ENCODE results near the gene STRIP1. TPM values are rescaled to one million over a fixed set of nuclear protein-coding genes. Genes with fewer than 3 reads are reported as not detected.

The STRIP1 gene
- total RNA-seq, 6 experiments from 2014 or later, result 9.9 to 15.5 (median 12.4) TPM

DNA sequence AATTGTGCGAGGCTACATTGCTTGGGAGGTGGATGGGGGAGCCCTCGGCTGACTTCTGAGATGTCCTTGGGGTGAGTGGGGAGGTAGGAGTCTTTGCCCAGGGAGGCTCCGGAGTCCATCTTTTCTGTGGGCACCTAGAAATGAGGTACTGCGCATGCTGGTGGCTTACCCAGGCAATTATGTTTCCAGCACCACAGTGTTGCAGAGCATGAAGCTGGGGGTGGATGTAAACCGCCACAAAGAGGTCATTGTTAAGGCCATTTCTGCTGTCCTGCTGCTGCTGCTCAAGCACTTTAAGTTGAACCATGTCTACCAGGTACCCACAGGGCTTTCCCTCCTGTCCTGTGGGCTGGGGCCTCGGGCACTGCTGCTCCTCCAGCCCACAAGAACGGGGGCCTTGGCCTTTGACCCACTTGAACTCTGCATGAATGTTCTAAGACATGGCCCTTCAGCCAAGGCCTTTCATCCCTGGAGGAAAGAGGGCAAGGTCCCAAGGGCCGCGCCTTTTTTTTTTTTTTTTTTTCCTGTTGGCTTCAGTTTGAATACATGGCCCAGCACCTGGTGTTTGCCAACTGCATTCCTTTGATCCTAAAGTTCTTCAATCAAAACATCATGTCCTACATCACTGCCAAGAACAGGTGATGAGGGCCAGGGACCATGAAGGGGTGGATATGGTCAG, 14.6 kb downstream of the STRIP1 start:
- TF ChIP-seq POLR2A (IDR thresholded peaks at IDR 0.05), result no peak
- no peak for TF ChIP-seq CTCF (IDR thresholded peaks at IDR 0.05)
- Histone ChIP-seq H3K27me3 (no peaks in the 10 kb centered on the region), H3K36me3 (peaks cover 7 to 69% (median 32%) of the 10 kb centered on the region in 4 donors), H3K9me3 (no peaks in the 10 kb centered on the region), H3K4me1 (peaks cover 0 to 18% (median 0%) of the 10 kb centered on the region in 4 donors), H3K4me3 (no peak overlapping the region), H3K27ac (no peak overlapping the region)
- intact Hi-C loops (cut with DNase I), result no loop called here
- DNase-seq, result no peak
- peak in 1 of 4 donors; percentile 13 for ATAC-seq
- WGBS (ENCODE audit: insufficient coverage, low coverage, low lambda C conversion rate, missing lambda C conversion rate), result 78% methylated on average over 5 of the region's 9 CpGs

- Histone ChIP-seq H3K9me3 (no peaks in the 10 kb centered on the region), H3K4me3 (no peak overlapping the region), H3K27ac (no peak overlapping the region), H3K4me1 (peaks cover 0 to 18% (median 0%) of the 10 kb centered on the region in 4 donors), H3K36me3 (peaks cover 6 to 67% (median 32%) of the 10 kb centered on the region in 4 donors), H3K27me3 (no peaks in the 10 kb centered on the region)
- intact Hi-C loops (cut with DNase I), result loop anchor here (5.0 to 10.0 kb wide), 2 partner anchors 55 to 57 kb away; no protein-coding TSS in a partner anchor
- TF ChIP-seq CTCF (IDR thresholded peaks at IDR 0.05) (no peak), POLR2A (IDR thresholded peaks at IDR 0.05) (no peak)
- DNase-seq, result no peak
- 73% methylated on average over 6 of the region's 11 CpGs for WGBS (ENCODE audit: insufficient coverage, low coverage, low lambda C conversion rate, missing lambda C conversion rate)
- no peak for ATAC-seq
Measured at GRCh38 chr1:110049801-110050601, 15.6 kb downstream of the STRIP1 start.

GRCh38 chr1:110050602-110051261, 16.3 kb downstream of the STRIP1 start:
- intact Hi-C loops (cut with DNase I), result loop anchor here (5.0 to 10.0 kb wide), 2 partner anchors 54 to 57 kb away; no protein-coding TSS in a partner anchor
- Histone ChIP-seq H3K27ac (no peak overlapping the region), H3K27me3 (no peaks in the 10 kb centered on the region), H3K9me3 (no peaks in the 10 kb centered on the region), H3K4me1 (peaks cover 0 to 18% (median 0%) of the 10 kb centered on the region in 4 donors), H3K4me3 (no peak overlapping the region), H3K36me3 (peaks cover 0 to 67% (median 32%) of the 10 kb centered on the region in 4 donors)
- 86% methylated on average over 3 of the region's 4 CpGs for WGBS (ENCODE audit: insufficient coverage, low coverage, low lambda C conversion rate, missing lambda C conversion rate)
- ATAC-seq (peak in 2 of 4 donors; percentile 20 to 36), DNase-seq (no peak)
- TF ChIP-seq CTCF (IDR thresholded peaks at IDR 0.05) (no peak), POLR2A (IDR thresholded peaks at IDR 0.05) (no peak)

- no peak for TF ChIP-seq POLR2A (IDR thresholded peaks at IDR 0.05)
- peaks cover 0 to 67% (median 33%) of the 10 kb centered on the region in 4 donors for H3K36me3 ChIP-seq
- H3K27me3 ChIP-seq, result no peaks in the 10 kb centered on the region
- peaks cover 0 to 18% (median 0%) of the 10 kb centered on the region in 4 donors for H3K4me1 ChIP-seq
- no peak for DNase-seq
- H3K9me3 ChIP-seq, result no peaks in the 10 kb centered on the region
- intact Hi-C loops (cut with DNase I), result loop anchor here (5.0 to 10.0 kb wide), 2 partner anchors 54 to 56 kb away; no protein-coding TSS in a partner anchor
- ATAC-seq, result no peak
- H3K4me3 ChIP-seq, result no peak overlapping the region
- H3K27ac ChIP-seq, result no peak overlapping the region
- WGBS (ENCODE audit: insufficient coverage, low coverage, low lambda C conversion rate, missing lambda C conversion rate), result 67% methylated on average over 2 of the region's 2 CpGs
Measured at GRCh38 chr1:110051262-110051648, 16.8 kb downstream of the STRIP1 start.

Measured in right lobe of liver (tissue), 6 donors.